ENCODE results near the gene EWSR1. TPM values are rescaled to one million over a fixed set of nuclear protein-coding genes. Genes with fewer than 3 reads are reported as not detected.

Gene EWSR1
- polyA plus RNA-seq, 3 donors = 81.2 to 280 (median 136) TPM

- H4K20me1 ChIP-seq (ENCODE audit: insufficient read depth, low read length) = no peaks in the 10 kb centered on the region
- intact Hi-C loops (cut with micrococcal nuclease) = loop anchor here (5.0 kb wide), 2 partner anchors 37 to 78 kb away; partner anchors contain the start of gene AP1B1 (in 1 of the 2)
- no peaks in the 10 kb centered on the region for H3K36me3 ChIP-seq (replicated peaks in 1 of 2; ENCODE audit: control insufficient read depth in 1 of 2, insufficient read depth in 2 of 2, low read length in 2 of 2)
- H3K27ac ChIP-seq (ENCODE audit: low read depth in 1 of 2, low read length in 2 of 2) = peak overlapping the region in 1 of 2 donors; percentile 14
- peak overlapping the region; percentile 27 for H3K4me2 ChIP-seq (replicated peaks; ENCODE audit: extremely low read depth, low read length, poor library complexity, severe bottlenecking)
- peak overlapping the region in 1 of 3 experiments; percentile 0 for H3K4me3 ChIP-seq (replicated peaks in 1 of 3; ENCODE audit: low read depth in 2 of 3, low read length in 3 of 3)
- H3K9me3 ChIP-seq (replicated peaks in 1 of 2; ENCODE audit: control insufficient read depth in 1 of 2, insufficient read depth in 1 of 2, low read length in 2 of 2) = peaks cover 4 to 11% of the 10 kb centered on the region in 2 donors
- peaks cover 58% of the 10 kb centered on the region for H3K4me1 Mint-ChIP-seq
- no peak for TF ChIP-seq CTCF (IDR thresholded peaks at IDR 0.05)
- peaks cover 39 to 67% (median 52%) of the 10 kb centered on the region in 3 donors for H3K27me3 Mint-ChIP-seq (ENCODE audit: low read depth in 3 of 3)
- H3K79me2 ChIP-seq (ENCODE audit: insufficient read depth, low read length) = no peaks in the 10 kb centered on the region
- peaks cover 11 to 56% of the 10 kb centered on the region in 2 donors for H3K27me3 ChIP-seq (ENCODE audit: control insufficient read depth in 2 of 2, insufficient read depth in 2 of 2, low read length in 2 of 2)
- H3K4me3 Mint-ChIP-seq = peak overlapping the region in 1 of 2 donors; percentile 42
- peaks cover 16 to 20% of the 10 kb centered on the region in 2 donors for H3K36me3 Mint-ChIP-seq
- H3K9ac ChIP-seq (ENCODE audit: insufficient read depth, low read length, poor library complexity, severe bottlenecking) = no peak overlapping the region
- H3K9me3 Mint-ChIP-seq = peaks cover 4 to 22% (median 16%) of the 10 kb centered on the region in 7 donors
- no peak for DNase-seq
- H3K4me1 ChIP-seq (ENCODE audit: control insufficient read depth in 1 of 2, insufficient read depth in 2 of 2, low read length in 2 of 2) = peaks cover 48 to 87% of the 10 kb centered on the region in 2 donors
- H3K27ac Mint-ChIP-seq = peak overlapping the region in 6 of 7 donors; percentile 57 to 90 (median 79)
- WGBS (ENCODE audit: insufficient coverage) = 90% methylated on average over 13 of the region's 21 CpGs
- no peak overlapping the region for H2AFZ ChIP-seq (ENCODE audit: insufficient read depth, low read depth, low read length, poor library complexity, severe bottlenecking)
These were observed 41.4 kb downstream of the EWSR1 start for GRCh38 chr22:29309332-29310064.

GRCh38 chr22:29310065-29310862, 42.2 kb downstream of the EWSR1 start:
- H3K4me3 Mint-ChIP-seq = peak overlapping the region in 1 of 2 donors; percentile 46
- peaks cover 15 to 56% of the 10 kb centered on the region in 2 donors for H3K27me3 ChIP-seq (ENCODE audit: control insufficient read depth in 2 of 2, insufficient read depth in 2 of 2, low read length in 2 of 2)
- 80% methylated on average over 20 of the region's 28 CpGs for WGBS (ENCODE audit: insufficient coverage)
- no peak overlapping the region for H2AFZ ChIP-seq (ENCODE audit: insufficient read depth, low read depth, low read length, poor library complexity, severe bottlenecking)
- peak in 1 of 3 donors; percentile 29 for DNase-seq
- intact Hi-C loops (cut with micrococcal nuclease) = loop anchor here in 1 of 2 donors (5.0 kb wide), 1 partner anchor 77 kb away; the partner anchor contains the start of gene AP1B1
- H3K4me1 ChIP-seq (ENCODE audit: control insufficient read depth in 1 of 2, insufficient read depth in 2 of 2, low read length in 2 of 2) = peaks cover 52 to 95% of the 10 kb centered on the region in 2 donors
- peak overlapping the region; percentile 31 to 65 for H3K27ac ChIP-seq (ENCODE audit: low read depth in 1 of 2, low read length in 2 of 2)
- H3K27me3 Mint-ChIP-seq (ENCODE audit: low read depth in 3 of 3) = peaks cover 36 to 67% (median 54%) of the 10 kb centered on the region in 3 donors
- H3K27ac Mint-ChIP-seq = peak overlapping the region; percentile 63 to 94 (median 86)
- H3K4me3 ChIP-seq (replicated peaks in 1 of 3; ENCODE audit: low read depth in 2 of 3, low read length in 3 of 3) = peak overlapping the region in 1 of 3 experiments; percentile 29
- no peaks in the 10 kb centered on the region for H3K36me3 ChIP-seq (replicated peaks in 1 of 2; ENCODE audit: control insufficient read depth in 1 of 2, insufficient read depth in 2 of 2, low read length in 2 of 2)
- H3K9me3 Mint-ChIP-seq = peaks cover 4 to 26% (median 17%) of the 10 kb centered on the region in 7 donors
- H3K36me3 Mint-ChIP-seq = peaks cover 19 to 23% of the 10 kb centered on the region in 2 donors
- H3K4me2 ChIP-seq (replicated peaks; ENCODE audit: extremely low read depth, low read length, poor library complexity, severe bottlenecking) = peak overlapping the region; percentile 64
- H3K9ac ChIP-seq (ENCODE audit: insufficient read depth, low read length, poor library complexity, severe bottlenecking) = peak overlapping the region; percentile 55
- H3K4me1 Mint-ChIP-seq = peaks cover 60% of the 10 kb centered on the region
- no peaks in the 10 kb centered on the region for H4K20me1 ChIP-seq (ENCODE audit: insufficient read depth, low read length)
- TF ChIP-seq CTCF (IDR thresholded peaks at IDR 0.05) = no peak
- no peaks in the 10 kb centered on the region for H3K79me2 ChIP-seq (ENCODE audit: insufficient read depth, low read length)
- peaks cover 4 to 11% of the 10 kb centered on the region in 2 donors for H3K9me3 ChIP-seq (replicated peaks in 1 of 2; ENCODE audit: control insufficient read depth in 1 of 2, insufficient read depth in 1 of 2, low read length in 2 of 2)
